Mucosa of descending colon (tissue), 3 donors: Measurements from ENCODE around the gene EYA3. TPM values are rescaled to one million over a fixed set of nuclear protein-coding genes. Genes with fewer than 3 reads are reported as not detected.

Source experiments
- ATAC-seq: fragments of 200-7000 bp; cut with Tn5 transposase; one replicate; pipeline ENCODE4 v1.9.1; 2020; ENCODE audit warnings: mild to moderate bottlenecking, moderate library complexity
- DNase-seq, 3 donors: peaks; one replicate each; pipeline ENCODE4 v3.0.0-alpha.2; 2020
- H3K36me3 ChIP-seq: fragments of 200-600 bp; one replicate; pipeline ENCODE4 v1.8.0; 2021; ENCODE audit warnings: low read depth, mild to moderate bottlenecking
- H3K4me1 ChIP-seq: fragments of 200-600 bp; one replicate; pipeline ENCODE4 v1.8.0; 2021; ENCODE audit warnings: low read depth, mild to moderate bottlenecking
- H3K4me3 ChIP-seq: fragments of 200-600 bp; one replicate; pipeline ENCODE4 v1.8.0; 2021; ENCODE audit warnings: mild to moderate bottlenecking
- H3K9me3 ChIP-seq: fragments of 200-600 bp; one replicate; pipeline ENCODE4 v1.8.0; 2021; ENCODE audit warnings: mild to moderate bottlenecking
- intact Hi-C, 2 donors: fragments of 100-400 bp; cut with DNase I in 1 of 2; cut with micrococcal nuclease in 1 of 2; formaldehyde crosslinking; loops; one replicate each; pipeline versions ENCODE4 v1.11.0 to v1.11.1; 2022; cut with DNase I, micrococcal nuclease
- total RNA-seq, 3 donors: library from RNA; stranded (reverse); fragmentation: NEBNext Ultra II Directional in 2 of 3; extraction: Animal tissue kit (Norgen Biotek cat#: 25700) in 2 of 3; gene quantifications; one replicate each; pipeline versions ENCODE4 v1.2.1 to v1.2.4, GENCODE V29; 2021 to 2023
- TF ChIP-seq, protein P1 (sequence below): fragments of 200-600 bp; IDR thresholded peaks from one replicate; pipeline ENCODE4 v1.8.0; 2022; ENCODE audit warnings: antibody characterized with exemption, mild to moderate bottlenecking
- donor health status: DM: no; HTN: no; CAD: no; lungs with moderate emphysema.
- donor health status: DM: no; HTN: no; CAD: no.
- donor health status: DM: no; HTN: yes; CAD: no.

EYA3 gene
- total RNA-seq, 3 donors from 2014 or later = 19.2 to 22.8 (median 19.9) TPM

DNA sequence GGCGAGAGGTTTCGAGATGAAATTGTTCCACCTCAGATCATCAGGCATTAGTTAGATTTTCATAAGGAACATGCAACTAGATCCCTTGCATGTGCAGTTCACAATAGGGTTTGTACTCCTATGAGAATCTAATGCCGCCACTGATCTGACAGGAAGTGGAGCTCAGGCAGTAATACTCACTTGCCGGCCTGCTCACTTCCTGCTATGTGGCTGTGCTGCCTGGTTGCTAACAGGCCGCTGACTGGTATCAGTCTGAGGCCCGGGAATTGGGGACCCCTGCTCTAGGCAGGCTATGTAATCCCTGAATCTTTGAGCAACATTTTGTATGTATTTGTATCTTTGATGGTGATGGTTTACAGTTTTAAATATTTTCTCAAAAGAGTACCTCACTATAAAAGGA, 96.1 kb downstream of the EYA3 start:
- DNase-seq (peak in 2 of 3 donors; percentile 24 to 58), ATAC-seq (peak; percentile 67)
- TF ChIP-seq, protein P1, sequence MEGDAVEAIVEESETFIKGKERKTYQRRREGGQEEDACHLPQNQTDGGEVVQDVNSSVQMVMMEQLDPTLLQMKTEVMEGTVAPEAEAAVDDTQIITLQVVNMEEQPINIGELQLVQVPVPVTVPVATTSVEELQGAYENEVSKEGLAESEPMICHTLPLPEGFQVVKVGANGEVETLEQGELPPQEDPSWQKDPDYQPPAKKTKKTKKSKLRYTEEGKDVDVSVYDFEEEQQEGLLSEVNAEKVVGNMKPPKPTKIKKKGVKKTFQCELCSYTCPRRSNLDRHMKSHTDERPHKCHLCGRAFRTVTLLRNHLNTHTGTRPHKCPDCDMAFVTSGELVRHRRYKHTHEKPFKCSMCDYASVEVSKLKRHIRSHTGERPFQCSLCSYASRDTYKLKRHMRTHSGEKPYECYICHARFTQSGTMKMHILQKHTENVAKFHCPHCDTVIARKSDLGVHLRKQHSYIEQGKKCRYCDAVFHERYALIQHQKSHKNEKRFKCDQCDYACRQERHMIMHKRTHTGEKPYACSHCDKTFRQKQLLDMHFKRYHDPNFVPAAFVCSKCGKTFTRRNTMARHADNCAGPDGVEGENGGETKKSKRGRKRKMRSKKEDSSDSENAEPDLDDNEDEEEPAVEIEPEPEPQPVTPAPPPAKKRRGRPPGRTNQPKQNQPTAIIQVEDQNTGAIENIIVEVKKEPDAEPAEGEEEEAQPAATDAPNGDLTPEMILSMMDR = no peak
- H3K4me1 ChIP-seq = no peaks in the 10 kb centered on the region
- no peaks in the 10 kb centered on the region for H3K9me3 ChIP-seq
- intact Hi-C loops = loop anchor here in 1 of 2 donors (10.0 kb wide), 1 partner anchor 623 kb away; no protein-coding TSS in a partner anchor
- no peak overlapping the region for H3K4me3 ChIP-seq
- peaks cover 6% of the 10 kb centered on the region for H3K36me3 ChIP-seq

DNA sequence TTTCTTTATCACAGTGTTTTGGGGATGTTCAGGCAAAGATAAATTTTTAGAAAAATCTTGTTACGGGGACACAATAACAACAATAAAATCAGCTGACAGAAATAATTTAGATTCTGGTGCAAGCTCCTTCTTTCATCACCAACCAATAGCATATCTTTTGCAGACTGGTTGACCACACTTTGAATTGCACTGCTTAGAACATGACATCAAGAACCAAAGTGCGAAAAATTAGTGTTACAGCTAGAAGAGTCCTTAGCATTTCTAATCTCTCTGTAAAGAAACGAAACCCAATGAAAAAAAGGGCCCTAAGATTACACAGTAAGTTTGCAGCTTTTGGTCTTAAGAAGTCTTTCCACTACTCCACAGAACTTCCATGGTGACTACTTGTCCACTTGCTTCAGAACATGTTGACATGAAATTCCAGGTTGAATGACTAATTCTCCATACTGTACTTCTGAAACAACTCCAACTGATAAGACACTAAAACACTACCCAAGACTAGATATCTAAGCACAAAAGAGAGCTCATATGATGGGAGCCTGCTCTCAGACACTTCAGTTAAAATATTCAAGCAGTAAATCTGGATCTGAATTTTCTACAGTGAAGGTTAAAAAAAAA, 97.4 kb downstream of the EYA3 start:
- Histone ChIP-seq H3K9me3 (no peaks in the 10 kb centered on the region), H3K4me3 (no peak overlapping the region), H3K36me3 (peaks cover 6% of the 10 kb centered on the region), H3K4me1 (no peaks in the 10 kb centered on the region)
- ATAC-seq (no peak), DNase-seq (no peak)
- intact Hi-C loops = loop anchor here in 1 of 2 donors (10.0 kb wide), 1 partner anchor 624 kb away; no protein-coding TSS in a partner anchor
- TF ChIP-seq, protein P1 = no peak

DNA sequence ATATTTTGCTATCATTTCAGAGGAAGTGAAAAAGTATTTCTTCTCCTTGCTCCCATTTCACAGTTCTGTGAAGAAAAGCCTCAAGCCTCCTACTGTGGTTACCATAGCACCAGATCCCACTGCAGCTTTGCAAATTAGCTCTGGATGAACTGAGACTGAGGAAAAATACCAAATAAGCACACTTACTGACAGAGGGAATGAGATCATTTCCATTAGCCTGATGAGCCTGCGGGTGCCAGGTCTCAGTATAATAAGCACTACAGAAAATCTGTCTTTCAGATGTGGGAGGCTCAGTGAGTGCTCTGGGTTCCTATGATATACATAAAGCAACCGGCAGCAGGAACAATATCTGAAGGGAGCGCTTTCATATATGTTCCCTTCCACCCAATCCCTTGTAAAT, 107.3 kb downstream of the EYA3 start:
- DNase-seq (no peak), ATAC-seq (no peak)
- H3K4me3 ChIP-seq = no peak overlapping the region
- no peaks in the 10 kb centered on the region for H3K4me1 ChIP-seq
- H3K36me3 ChIP-seq = no peaks in the 10 kb centered on the region
- TF ChIP-seq, protein P1 = no peak
- intact Hi-C loops = loop anchor here in 1 of 2 donors (5.0 kb wide), 1 partner anchor 124 kb away; no protein-coding TSS in a partner anchor
- H3K9me3 ChIP-seq = no peaks in the 10 kb centered on the region

DNA sequence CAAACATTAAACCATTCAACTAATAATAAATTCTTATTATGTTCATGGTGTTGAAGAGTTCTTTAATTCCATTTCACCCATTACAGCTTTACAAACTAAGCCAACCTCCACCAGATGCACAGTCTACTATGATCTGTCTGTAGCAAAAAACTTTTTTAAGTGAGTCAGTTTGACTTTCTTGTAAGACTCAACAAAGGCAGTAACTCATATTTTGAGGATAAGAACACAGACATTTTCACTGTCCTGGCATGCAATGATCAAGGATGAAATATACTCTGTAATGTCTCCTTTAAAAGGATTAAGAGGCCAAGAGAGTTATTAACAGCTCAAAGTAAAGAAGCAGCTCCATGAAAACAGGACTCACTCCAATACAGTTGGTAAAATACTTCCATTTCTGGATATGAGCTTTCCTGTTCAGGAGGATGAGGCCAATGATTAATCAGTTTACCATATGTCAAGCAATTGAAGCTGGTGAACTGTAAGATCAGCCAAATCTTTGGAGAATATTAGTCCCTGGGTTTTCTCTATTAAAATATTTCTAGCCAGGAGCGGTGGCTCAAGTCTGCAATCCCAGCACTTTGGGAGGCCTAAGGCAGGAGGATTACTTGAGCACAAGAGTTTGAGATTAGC, 108.1 kb downstream of the EYA3 start:
- Histone ChIP-seq H3K36me3 (no peaks in the 10 kb centered on the region), H3K9me3 (no peaks in the 10 kb centered on the region), H3K4me3 (no peak overlapping the region), H3K4me1 (no peaks in the 10 kb centered on the region)
- ATAC-seq (no peak), DNase-seq (no peak)
- TF ChIP-seq, protein P1 = no peak
- intact Hi-C loops = loop anchor here in 1 of 2 donors (5.0 kb wide), 1 partner anchor 123 kb away; no protein-coding TSS in a partner anchor

DNA sequence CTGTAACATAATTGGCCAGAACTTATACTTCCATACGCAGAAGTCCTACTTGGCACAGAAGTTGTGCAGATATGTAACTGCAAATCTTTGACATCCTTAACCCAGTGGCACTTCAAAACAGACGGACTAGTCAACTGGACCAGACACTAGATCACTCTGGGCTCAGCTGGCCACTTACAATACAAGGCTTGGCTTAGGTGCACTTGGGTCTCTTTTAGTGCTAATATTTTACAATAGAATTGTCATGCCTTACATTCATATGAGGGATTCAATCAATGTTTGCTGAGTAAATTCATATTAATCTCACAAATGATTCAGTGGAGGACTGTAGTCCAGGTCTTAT, 108.6 kb downstream of the EYA3 start:
- H3K9me3 ChIP-seq = no peaks in the 10 kb centered on the region
- intact Hi-C loops = loop anchor here in 1 of 2 donors (5.0 kb wide), 1 partner anchor 123 kb away; no protein-coding TSS in a partner anchor
- H3K4me1 ChIP-seq = no peaks in the 10 kb centered on the region
- TF ChIP-seq, protein P1 = no peak
- ATAC-seq = no peak
- H3K4me3 ChIP-seq = no peak overlapping the region
- no peak for DNase-seq
- no peaks in the 10 kb centered on the region for H3K36me3 ChIP-seq
